Stimulated activated CD4-positive, alpha-beta T cell treated with anti-CD3 and anti-CD28 coated beads, TNF-alpha, amount 100 ng/mL, for 1 hour (primary cell): ENCODE data around the gene VPS41.

Experiments
- DNase-seq, 3 donors: peaks; one replicate each; pipeline ENCODE4 v3.0.0-alpha.2; 2020; ENCODE audit warnings: low read depth in 3 of 3, low spot score in 1 of 3

VPS41 gene

GRCh38 chr7:38907066-38907465, 1.9 kb downstream of the VPS41 start:
- no peak for DNase-seq

- DNase-seq, result no peak
Observed at GRCh38 chr7:38905056-38905759, 3.8 kb downstream of the VPS41 start.

DNA sequence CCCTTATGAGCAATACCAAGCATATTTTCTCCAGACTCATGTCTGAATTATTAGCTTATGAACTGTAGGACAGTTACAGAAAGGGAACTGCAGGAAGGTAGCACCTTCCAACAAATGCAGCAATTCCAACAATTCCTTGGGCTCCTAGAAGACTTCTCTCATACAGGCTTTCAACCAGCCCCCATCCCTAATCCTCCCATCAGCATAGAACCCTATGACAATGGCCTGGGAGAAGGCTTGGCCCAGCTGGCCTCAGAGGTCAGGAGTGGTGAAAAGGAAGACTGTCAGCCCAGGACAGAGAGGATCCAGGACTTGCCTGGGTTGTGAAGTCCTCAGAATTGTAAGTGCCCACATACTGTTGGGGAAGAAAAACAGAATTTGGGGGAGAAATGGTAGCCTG, 5.9 kb downstream of the VPS41 start:
- no peak for DNase-seq

- no peak for DNase-seq
Observed at GRCh38 chr7:38902449-38902848, 6.5 kb downstream of the VPS41 start.

- no peak for DNase-seq
Observed at GRCh38 chr7:38893061-38893460, 15.9 kb downstream of the VPS41 start.

GRCh38 chr7:38890597-38890996, 18.4 kb downstream of the VPS41 start:
- no peak for DNase-seq

DNA sequence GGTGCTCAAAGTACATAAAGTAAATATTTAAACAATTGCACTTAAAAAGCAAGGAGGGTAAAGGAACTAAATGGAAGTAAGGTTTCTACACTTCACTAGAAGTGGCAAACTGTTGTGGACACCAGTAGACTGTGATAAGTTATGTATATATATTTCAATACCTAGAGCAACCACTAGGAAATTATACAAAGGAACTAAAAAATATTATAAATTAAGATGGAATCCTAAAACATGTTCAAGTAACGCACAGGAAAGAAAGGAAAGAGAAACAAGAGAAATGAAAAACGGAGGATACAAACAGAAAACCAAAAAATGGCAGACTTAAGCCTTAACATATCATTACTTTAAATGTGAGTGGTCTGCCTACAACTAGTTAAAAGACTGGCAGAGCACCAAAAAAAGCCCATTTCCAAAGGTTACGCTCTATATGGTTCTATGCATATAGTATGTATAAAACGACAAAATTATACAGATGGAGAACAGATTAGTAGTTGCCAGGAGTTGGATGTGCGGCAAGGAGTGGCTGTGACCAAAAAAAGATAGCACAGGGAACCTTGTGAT, 19.0 kb downstream of the VPS41 start:
- DNase-seq, result no peak

DNA sequence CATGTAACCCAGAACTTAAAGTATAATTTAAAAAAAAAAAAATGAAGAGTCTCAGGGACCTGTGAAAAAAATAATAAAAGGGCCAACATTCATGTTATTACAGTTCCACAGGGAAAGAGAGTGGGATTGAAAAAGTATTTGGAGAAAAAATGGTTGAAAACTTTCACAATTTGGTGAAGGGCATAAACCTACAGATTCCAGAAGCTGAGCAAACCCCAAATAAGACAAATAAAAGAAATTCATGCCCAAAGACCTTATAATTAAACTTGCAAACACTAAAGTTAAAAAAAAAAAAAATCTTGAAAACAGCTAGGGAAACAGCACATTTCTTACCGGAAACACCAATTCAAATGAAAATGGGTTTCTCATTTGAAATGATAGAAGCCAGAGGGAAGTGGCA, 19.9 kb downstream of the VPS41 start:
- no peak for DNase-seq

GRCh38 chr7:38886265-38886664, 22.7 kb downstream of the VPS41 start:
- DNase-seq, result no peak

- no peak for DNase-seq
Observed at GRCh38 chr7:38883706-38884105, 25.3 kb downstream of the VPS41 start.

DNA sequence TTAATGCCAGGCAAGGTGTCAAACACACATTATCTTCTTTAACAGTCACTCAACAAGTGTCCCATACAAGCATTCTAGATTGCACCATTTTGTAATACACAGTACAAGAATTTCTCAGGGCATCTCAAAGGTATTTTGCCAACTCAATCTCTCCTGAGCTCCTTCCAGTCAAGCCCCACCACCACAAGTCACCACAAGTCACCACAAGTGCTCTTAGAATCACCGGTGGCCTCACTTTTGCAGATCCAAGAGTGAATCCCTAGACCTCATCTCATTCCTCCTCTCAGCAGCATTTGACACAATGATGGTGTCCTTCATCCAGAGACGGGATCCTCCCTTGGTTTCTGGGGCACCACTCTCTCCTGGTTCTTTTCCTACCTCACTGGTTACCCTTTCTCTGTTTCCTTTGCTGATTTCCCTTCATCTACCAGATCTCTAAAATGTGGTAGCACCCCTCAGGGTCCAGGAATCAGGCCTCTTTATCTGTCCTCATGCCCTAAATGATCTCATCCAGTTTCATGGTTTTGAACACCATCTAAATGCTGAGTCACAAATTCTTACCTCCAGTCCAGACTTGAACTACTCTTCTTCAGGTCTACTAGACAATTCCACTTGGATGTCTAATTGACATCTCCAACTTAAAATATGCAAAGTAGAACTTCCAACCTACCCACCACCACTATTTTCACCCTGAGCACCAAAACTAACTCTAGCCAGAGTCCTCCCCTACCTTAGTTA, 26.9 kb downstream of the VPS41 start:
- DNase-seq, result no peak

GRCh38 chr7:38881015-38881414, 28.0 kb downstream of the VPS41 start:
- DNase-seq, result no peak

GRCh38 chr7:38880454-38880853, 28.5 kb downstream of the VPS41 start:
- DNase-seq, result no peak

- DNase-seq, result no peak
Observed at GRCh38 chr7:38880035-38880434, 29.0 kb downstream of the VPS41 start.

- no peak for DNase-seq
Observed at GRCh38 chr7:38878694-38879457, 30.1 kb downstream of the VPS41 start.

DNA sequence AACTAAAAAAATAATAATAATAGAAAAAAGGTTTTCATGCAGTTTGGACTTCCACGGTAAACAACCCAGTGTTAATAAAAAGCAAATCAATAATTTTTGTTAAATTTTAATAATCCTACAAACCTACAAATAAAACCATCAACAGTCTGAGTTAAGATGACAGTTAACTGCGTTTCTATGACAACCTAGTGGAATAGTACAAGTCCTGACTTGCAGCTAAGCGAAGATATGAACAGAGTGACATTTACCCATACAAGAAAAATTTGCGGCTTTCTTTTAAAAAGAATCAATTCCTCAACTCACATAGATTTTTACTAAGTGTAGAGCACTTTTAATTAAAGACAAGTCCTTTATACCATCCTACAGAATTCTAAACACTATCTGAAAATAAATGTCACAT, 35.6 kb downstream of the VPS41 start:
- no peak for DNase-seq

GRCh38 chr7:38872202-38872601, 36.8 kb downstream of the VPS41 start:
- no peak for DNase-seq

- DNase-seq, result no peak
Observed at GRCh38 chr7:38870147-38870546, 38.8 kb downstream of the VPS41 start.

GRCh38 chr7:38863601-38864291, 45.2 kb downstream of the VPS41 start:
- DNase-seq, result no peak

- no peak for DNase-seq
Observed at GRCh38 chr7:38862666-38863065, 46.3 kb downstream of the VPS41 start.

- DNase-seq, result no peak
Observed at GRCh38 chr7:38858259-38858884, 50.6 kb downstream of the VPS41 start.
